AG09309 (cell line): ENCODE data around the gene SLC35B3.
"Not testable (repeated sequence)": the region's sequence is repeated elsewhere in the genome, so short reads cannot be mapped to it uniquely, and the experiment has no call there.

Source experiments
- DNase-seq: peaks from one replicate; pipeline ENCODE4 v3.0.0-alpha.2; 2010; ENCODE audit warnings: low read depth
- H3K4me3 ChIP-seq: 2 replicates; pipeline ENCODE4 v1.5.1; 2011; ENCODE audit warnings: mild to moderate bottlenecking, low read depth, low read length, moderate library complexity; ENCODE audit not compliant: control insufficient read depth
- CTCF ChIP-seq: IDR thresholded peaks from 2 replicates; pipeline ENCODE4 v1.5.1; 2011; ENCODE audit warnings: mild to moderate bottlenecking, low read depth, low read length, inconsistent platforms; ENCODE audit not compliant: insufficient read depth, control insufficient read depth; ENCODE audit errors: missing control alignments

SLC35B3 gene

GRCh38 chr6:8437813-8438212, 2.5 kb upstream of the SLC35B3 start:
- no peak for DNase-seq
- no peak for TF ChIP-seq CTCF
- no peak overlapping the region for H3K4me3 ChIP-seq

GRCh38 chr6:8436966-8437365, 1.6 kb upstream of the SLC35B3 start:
- no peak overlapping the region for H3K4me3 ChIP-seq
- no peak for DNase-seq
- no peak for TF ChIP-seq CTCF

DNA sequence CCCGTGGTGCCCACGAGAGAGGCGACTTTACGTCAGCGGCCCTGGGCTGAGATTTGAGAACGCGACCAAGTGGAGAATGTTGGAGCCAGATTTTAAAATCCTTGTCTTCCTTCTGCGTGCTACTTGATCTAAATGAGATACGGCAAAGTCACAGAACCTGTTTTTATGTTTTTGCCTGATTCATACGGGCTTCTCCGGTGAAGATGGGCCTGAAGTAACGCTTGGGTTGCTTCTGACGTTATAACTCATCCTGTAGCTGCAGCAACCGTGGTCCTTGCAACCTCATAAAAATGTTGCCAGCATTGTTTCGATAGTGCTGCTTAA, 462 bp upstream of the SLC35B3 start:
- no peak for TF ChIP-seq CTCF
- no peak for DNase-seq
- peak overlapping the region; percentile 61 for H3K4me3 ChIP-seq

GRCh38 chr6:8434727-8435092, 635 bp downstream of the SLC35B3 start:
- TF ChIP-seq CTCF = no peak
- DNase-seq = no peak
- peak overlapping the region; percentile 61 for H3K4me3 ChIP-seq

DNA sequence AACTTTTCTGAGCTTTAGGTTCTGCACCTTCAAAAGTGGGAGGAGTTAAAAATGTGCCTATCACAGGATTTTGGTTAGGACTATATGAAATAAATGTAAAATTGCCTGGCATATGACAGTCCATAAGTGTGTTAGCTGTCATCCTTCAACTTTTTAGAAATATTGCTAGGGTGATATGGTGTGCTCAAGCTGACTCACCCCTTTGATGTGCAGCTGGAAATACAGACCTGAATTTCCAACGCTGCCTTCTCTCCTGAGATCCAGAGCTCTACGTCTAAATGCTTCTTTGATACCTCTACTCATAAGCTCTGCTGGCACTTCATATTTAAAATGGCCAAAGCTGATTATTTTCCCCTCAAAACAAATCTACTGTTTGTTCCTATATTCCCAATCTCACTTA, 2.7 kb downstream of the SLC35B3 start:
- H3K4me3 ChIP-seq = no peak overlapping the region; the same call in 1 of the 2 replicates
- no peak for DNase-seq
- TF ChIP-seq CTCF = no peak

GRCh38 chr6:8429821-8430220, 5.5 kb downstream of the SLC35B3 start:
- no peak for TF ChIP-seq CTCF
- H3K4me3 ChIP-seq = no peak overlapping the region
- no peak for DNase-seq

GRCh38 chr6:8426544-8426943, 8.8 kb downstream of the SLC35B3 start:
- DNase-seq = not testable (repeated sequence)

More at GRCh38 chr6:8426544-8426943, 8.8 kb downstream of the SLC35B3 start:
- H3K4me3 ChIP-seq = not testable (repeated sequence)
